Activated CD4-positive, alpha-beta T cell treated with anti-CD3 and anti-CD28 coated beads for 36 hours (primary cell): ENCODE data around the gene ALPG. TPM values are rescaled to one million over a fixed set of nuclear protein-coding genes. Genes with fewer than 3 reads are reported as not detected.
"Not testable (repeated sequence)": the region's sequence is repeated elsewhere in the genome, so short reads cannot be mapped to it uniquely, and the experiment has no call there.

ENCODE experiments used
- ATAC-seq: fragments of 200-7000 bp; cut with Tn5 transposase; one replicate; pipeline ENCODE4 v1.10.0; 2021; ENCODE audit warnings: mild to moderate bottlenecking, moderate library complexity
- CTCF ChIA-PET: fragments of 350-600 bp; sonication (Branson Sonifier 250); formaldehyde crosslinking; loops from one replicate; lab custom pipeline; 2021; ENCODE audit warnings: antibody characterized with exemption; lab: Charles Lee
- POLR2A ChIA-PET: fragments of 350-600 bp; sonication (Branson Sonifier 250); formaldehyde crosslinking; loops from one replicate; lab custom pipeline; 2021; ENCODE audit warnings: antibody characterized with exemption, inconsistent platforms; lab: Charles Lee
- DNase-seq: peaks from one replicate; pipeline ENCODE4 v3.0.0-alpha.2; 2020
- H3K27ac Mint-ChIP-seq: one replicate; pipeline ENCODE4 v1.8.0; 2021; ENCODE audit warnings: mixed read lengths
- H3K27me3 Mint-ChIP-seq: one replicate; pipeline ENCODE4 v1.8.0; 2021; ENCODE audit warnings: mixed read lengths
- H3K36me3 Mint-ChIP-seq: one replicate; pipeline ENCODE4 v1.8.0; 2021; ENCODE audit warnings: low read depth, mixed read lengths
- H3K4me1 Mint-ChIP-seq: one replicate; pipeline ENCODE4 v1.8.0; 2021; ENCODE audit warnings: mixed read lengths
- H3K4me3 Mint-ChIP-seq: one replicate; pipeline ENCODE4 v1.8.0; 2021; ENCODE audit warnings: mild to moderate bottlenecking, moderate library complexity, mixed read lengths
- H3K9me3 Mint-ChIP-seq: one replicate; pipeline ENCODE4 v1.8.0; 2021; ENCODE audit warnings: low read depth, mixed read lengths
- intact Hi-C, 2 experiments: fragments of 100-400 bp; cut with DNase I in 1 of 2; cut with micrococcal nuclease in 1 of 2; formaldehyde crosslinking; loops; one replicate each; pipeline versions ENCODE4 v1.14.2 to v1.15.1; 2022 to 2024; cut with DNase I, micrococcal nuclease
- total RNA-seq, 2 experiments: library from RNA; stranded (reverse); gene quantifications; one replicate each; pipeline ENCODE4 v1.2.3, GENCODE V29; 2021

The ALPG gene
- total RNA-seq, 2 experiments from 2014 or later = not detected

DNA sequence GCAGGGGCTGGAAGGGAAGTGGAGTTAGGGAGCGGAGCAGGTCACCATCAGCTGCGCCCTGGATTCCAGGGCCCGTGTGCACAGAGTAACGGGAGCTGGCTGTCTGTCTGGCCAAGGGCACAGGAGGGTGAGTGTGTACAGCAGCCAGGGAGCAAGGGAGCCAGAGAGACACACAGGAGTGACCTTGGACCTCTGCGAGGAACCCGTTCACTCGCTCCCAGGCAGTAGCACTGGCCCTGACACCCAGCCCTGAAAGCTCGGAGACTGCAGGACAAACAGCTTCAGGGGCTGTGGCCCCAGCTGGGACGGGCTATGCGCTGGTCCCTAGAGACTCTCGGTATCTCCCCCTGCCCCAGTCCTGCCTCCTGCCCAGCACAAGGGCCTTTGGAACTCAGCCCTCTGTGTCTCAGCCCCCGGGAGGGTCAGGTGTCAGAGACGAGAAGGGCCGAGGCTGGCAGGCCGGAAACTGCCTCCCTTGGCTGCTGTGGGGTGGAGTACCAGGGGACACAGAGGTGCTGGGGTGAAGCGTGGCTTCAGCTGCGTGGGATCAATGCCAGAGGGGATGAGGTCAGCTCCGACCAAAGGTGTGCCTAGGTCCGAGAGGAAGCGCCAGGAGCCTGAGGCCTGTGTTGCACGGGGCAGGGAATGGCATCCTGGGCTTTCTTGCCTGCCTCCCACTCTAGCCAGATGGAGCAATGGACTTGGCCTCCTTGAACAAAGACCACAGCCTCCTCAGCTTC is 37.2 kb downstream of the ALPG start:
- H3K27me3 Mint-ChIP-seq, H3K4me3 Mint-ChIP-seq, H3K27ac Mint-ChIP-seq, H3K36me3 Mint-ChIP-seq, H3K9me3 Mint-ChIP-seq, ATAC-seq, DNase-seq, POLR2A ChIA-PET, H3K4me1 Mint-ChIP-seq: not testable (repeated sequence)
- intact Hi-C loops = loop anchor here in 1 of 2 experiments (1.0 to 5.0 kb wide), 2 partner anchors 78 to 302 kb away; no protein-coding TSS in a partner anchor
- CTCF ChIA-PET = interaction anchor here (1.5 kb wide), 1 partner anchor 16 kb away, joined by 6 read pairs; no protein-coding TSS in a partner anchor

DNA sequence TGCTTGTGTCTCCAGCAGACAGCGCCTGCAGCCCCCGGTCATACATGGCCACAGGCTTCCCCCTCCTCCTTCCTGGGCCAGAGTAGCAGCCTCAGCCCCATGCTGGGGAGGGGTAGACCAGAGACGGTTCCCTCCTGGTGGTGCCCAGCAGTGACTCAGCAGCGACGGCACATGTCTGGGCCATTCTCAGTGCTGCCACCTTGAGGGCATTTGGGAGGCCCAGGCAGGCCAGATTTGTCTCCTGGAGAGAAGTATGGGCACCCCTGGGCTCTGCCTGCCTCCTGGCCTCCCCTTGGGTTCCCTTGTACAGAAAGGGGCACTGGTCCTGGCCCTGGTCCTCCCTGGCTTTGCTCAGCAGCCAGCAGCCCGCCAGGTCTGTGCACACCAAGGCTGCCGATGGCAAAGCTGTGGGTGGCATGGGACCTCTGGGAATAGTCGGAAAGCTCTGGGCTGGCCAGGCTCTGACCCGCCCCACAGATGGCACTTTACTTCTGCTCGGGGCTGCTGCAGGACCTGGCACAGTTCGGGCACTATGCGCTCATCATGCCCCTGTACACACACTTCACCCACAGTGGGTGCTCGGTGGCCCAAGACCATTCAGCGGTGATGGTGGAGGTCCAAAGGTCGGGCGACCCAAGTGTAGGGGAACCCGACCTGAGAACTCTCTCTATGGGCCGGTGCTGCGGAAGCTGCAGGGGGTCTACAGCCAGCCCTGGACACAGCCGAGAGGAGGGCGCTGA is 37.9 kb downstream of the ALPG start:
- Mint-ChIP-seq H3K4me1 (peaks cover 3% of the 10 kb centered on the region), H3K27me3 (peaks cover 2% of the 10 kb centered on the region), H3K4me3 (no peak overlapping the region), H3K9me3 (no peaks in the 10 kb centered on the region), H3K36me3 (no peaks in the 10 kb centered on the region), H3K27ac (no peak overlapping the region)
- ChIA-PET POLR2A (no interaction called here), CTCF (interaction anchor here (0.7 to 1.5 kb wide), 4 partner anchors 17 to 129 kb away, joined by 3 to 6 read pairs (median 4); no protein-coding TSS in a partner anchor)
- intact Hi-C loops = loop anchor here in 1 of 2 experiments (1.0 to 5.0 kb wide), 2 partner anchors 78 to 302 kb away; no protein-coding TSS in a partner anchor
- ATAC-seq (peak; percentile 82), DNase-seq (peak; percentile 88)

- H3K36me3 Mint-ChIP-seq, H3K9me3 Mint-ChIP-seq, POLR2A ChIA-PET, H3K27me3 Mint-ChIP-seq, H3K4me1 Mint-ChIP-seq, ATAC-seq, DNase-seq, H3K27ac Mint-ChIP-seq, intact Hi-C loops, H3K4me3 Mint-ChIP-seq: not testable (repeated sequence)
- CTCF ChIA-PET = interaction anchor here (0.7 to 1.5 kb wide), 6 partner anchors 17 to 130 kb away, joined by 3 to 6 read pairs (median 4); no protein-coding TSS in a partner anchor
These were observed 38.7 kb downstream of the ALPG start for GRCh38 chr2:232445149-232445885.

GRCh38 chr2:232446266-232446777 is 39.7 kb downstream of the ALPG start:
- not testable (repeated sequence) for H3K27me3 Mint-ChIP-seq
- peak; percentile 52 for ATAC-seq
- intact Hi-C loops = loop anchor here in 1 of 2 experiments (2.0 kb wide), 1 partner anchor 74 kb away; the partner anchor contains the start of gene PRSS56

DNA sequence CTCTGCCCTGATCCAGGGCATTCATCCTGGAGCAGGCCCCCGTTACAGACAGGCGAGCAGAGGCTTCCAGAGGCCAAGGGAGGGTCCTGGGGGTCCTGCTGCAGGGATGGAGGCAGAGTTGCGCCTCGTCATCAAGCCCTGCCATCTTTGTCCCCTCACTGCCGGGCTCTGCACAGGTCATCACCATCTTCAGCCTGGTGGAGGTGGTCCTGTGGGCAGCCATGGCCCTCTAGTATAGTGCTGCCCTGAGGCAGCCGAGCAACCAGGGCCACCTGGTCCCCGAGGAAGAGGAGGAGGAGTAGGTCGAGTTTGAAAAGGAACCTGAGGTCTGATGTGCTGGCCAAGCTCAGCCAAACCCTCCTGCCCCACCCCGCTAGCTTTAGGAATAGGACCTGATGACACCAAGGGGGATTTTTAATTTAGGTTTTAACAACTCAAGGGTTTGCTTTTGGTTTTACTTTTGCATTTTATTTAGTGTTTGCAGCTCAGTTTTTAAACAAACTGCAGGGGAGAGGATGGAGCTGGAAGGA is 40.5 kb downstream of the ALPG start:
- H3K27ac Mint-ChIP-seq = no peak overlapping the region
- intact Hi-C loops = loop anchor here in 1 of 2 experiments (2.0 kb wide), 1 partner anchor 74 kb away; the partner anchor contains the start of gene PRSS56
- ChIA-PET POLR2A (no interaction called here), CTCF (interaction anchor here (0.6 to 1.5 kb wide), 12 partner anchors 8 to 547 kb away, joined by 3 to 5 read pairs (median 3); partner anchors contain the start of gene PRSS56)
- ATAC-seq = no peak
- DNase-seq = no peak
- H3K9me3 Mint-ChIP-seq = no peaks in the 10 kb centered on the region
- no peaks in the 10 kb centered on the region for H3K27me3 Mint-ChIP-seq
- H3K36me3 Mint-ChIP-seq = no peaks in the 10 kb centered on the region
- no peak overlapping the region for H3K4me3 Mint-ChIP-seq
- no peaks in the 10 kb centered on the region for H3K4me1 Mint-ChIP-seq

More at GRCh38 chr2:232446266-232446777, 39.7 kb downstream of the ALPG start:
- DNase-seq, H3K9me3 Mint-ChIP-seq, H3K4me3 Mint-ChIP-seq, POLR2A ChIA-PET, H3K27ac Mint-ChIP-seq, H3K36me3 Mint-ChIP-seq, H3K4me1 Mint-ChIP-seq: not testable (repeated sequence)
- CTCF ChIA-PET = interaction anchor here (0.7 to 1.5 kb wide), 6 partner anchors 9 to 546 kb away, joined by 3 to 5 read pairs (median 3); no protein-coding TSS in a partner anchor

GRCh38 chr2:232447638-232448303 is 41.1 kb downstream of the ALPG start:
- no peaks in the 10 kb centered on the region for H3K4me1 Mint-ChIP-seq
- CTCF ChIA-PET = interaction anchor here (0.7 to 1.5 kb wide), 8 partner anchors 9 to 548 kb away, joined by 3 to 5 read pairs (median 3); partner anchors contain the start of gene PRSS56
- POLR2A ChIA-PET = no interaction called here
- no peaks in the 10 kb centered on the region for H3K9me3 Mint-ChIP-seq
- H3K4me3 Mint-ChIP-seq = no peak overlapping the region
- H3K27ac Mint-ChIP-seq = no peak overlapping the region
- H3K36me3 Mint-ChIP-seq = no peaks in the 10 kb centered on the region
- H3K27me3 Mint-ChIP-seq = no peaks in the 10 kb centered on the region
- DNase-seq (no peak), ATAC-seq (no peak)
- intact Hi-C loops = loop anchor here in 1 of 2 experiments (2.0 kb wide), 1 partner anchor 73 kb away; the partner anchor contains the start of gene PRSS56

DNA sequence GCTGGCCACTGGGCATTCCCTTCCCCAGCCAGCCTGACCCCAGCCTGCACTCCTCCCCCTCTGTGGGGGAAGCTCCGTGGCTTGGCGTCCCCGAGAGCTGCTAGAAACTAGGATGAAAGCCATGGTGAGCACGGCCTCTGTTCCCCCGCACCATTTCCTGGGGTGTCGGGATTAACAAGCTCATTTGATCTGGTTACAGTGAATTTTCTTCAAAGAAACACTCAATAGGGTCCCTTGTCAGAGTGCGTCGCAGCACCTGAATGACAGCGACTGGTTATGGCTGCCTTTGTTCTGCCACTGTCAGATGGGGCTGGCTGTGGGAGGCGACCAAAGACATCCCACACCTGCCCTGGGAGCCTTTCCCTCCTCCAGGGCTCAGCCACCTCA is 41.7 kb downstream of the ALPG start:
- intact Hi-C loops = no loop called here
- Mint-ChIP-seq H3K9me3 (no peaks in the 10 kb centered on the region), H3K4me3 (no peak overlapping the region), H3K4me1 (no peaks in the 10 kb centered on the region), H3K36me3 (no peaks in the 10 kb centered on the region), H3K27ac (no peak overlapping the region), H3K27me3 (no peaks in the 10 kb centered on the region)
- ChIA-PET CTCF (interaction anchor here (0.6 kb wide), 1 partner anchor 459 kb away, joined by 3 read pairs; no protein-coding TSS in a partner anchor), POLR2A (no interaction called here)
- DNase-seq = no peak
- no peak for ATAC-seq

- DNase-seq = no peak
- no peaks in the 10 kb centered on the region for H3K4me1 Mint-ChIP-seq
- CTCF ChIA-PET = interaction anchor here (1.2 kb wide), 1 partner anchor 11 kb away, joined by 4 read pairs; no protein-coding TSS in a partner anchor
- no peaks in the 10 kb centered on the region for H3K9me3 Mint-ChIP-seq
- H3K27me3 Mint-ChIP-seq = no peaks in the 10 kb centered on the region
- POLR2A ChIA-PET = no interaction called here
- intact Hi-C loops = no loop called here
- H3K4me3 Mint-ChIP-seq = no peak overlapping the region
- no peak overlapping the region for H3K27ac Mint-ChIP-seq
- no peak for ATAC-seq
- no peaks in the 10 kb centered on the region for H3K36me3 Mint-ChIP-seq
These were observed 43.3 kb downstream of the ALPG start for GRCh38 chr2:232449964-232450363.

GRCh38 chr2:232451645-232452044 is 45.0 kb downstream of the ALPG start:
- intact Hi-C loops, H3K4me3 Mint-ChIP-seq, H3K9me3 Mint-ChIP-seq, H3K27ac Mint-ChIP-seq, H3K36me3 Mint-ChIP-seq, CTCF ChIA-PET, H3K4me1 Mint-ChIP-seq, H3K27me3 Mint-ChIP-seq, ATAC-seq, POLR2A ChIA-PET, DNase-seq: not testable (repeated sequence)

GRCh38 chr2:232454630-232455029 is 48.0 kb downstream of the ALPG start:
- DNase-seq = no peak
- Mint-ChIP-seq H3K4me3 (no peak overlapping the region), H3K4me1 (no peaks in the 10 kb centered on the region), H3K27ac (no peak overlapping the region), H3K36me3 (no peaks in the 10 kb centered on the region), H3K9me3 (no peaks in the 10 kb centered on the region), H3K27me3 (peaks cover 8% of the 10 kb centered on the region)
- POLR2A ChIA-PET = no interaction called here
- intact Hi-C loops = no loop called here
- CTCF ChIA-PET = no interaction called here
- ATAC-seq = no peak
